SK-N-SH (cell line): Measurements from ENCODE around the gene ZNF121. TPM values are rescaled to one million over a fixed set of nuclear protein-coding genes. Genes with fewer than 3 reads are reported as not detected.

Experiments
- CTCF ChIA-PET: fragments of 300-600, 350-600 bp; formaldehyde crosslinking; extraction: SDS; loops from one replicate; lab custom pipeline; 2021; lab: Yijun Ruan, JAX
- POLR2A ChIA-PET: fragments of 350-600 bp; sonication (Branson Sonifier 250); formaldehyde crosslinking; extraction: SDS; loops from one replicate; lab custom pipeline; 2020; ENCODE audit warnings: antibody characterized with exemption, inconsistent platforms; lab: Yijun Ruan, JAX
- DNase-seq: peaks from one replicate; pipeline ENCODE4 v3.0.0; 2012
- H2AFZ ChIP-seq: fragments of 200-600 bp; sonication (generic); 2 replicates; pipeline ENCODE4 v1.8.1; 2016; ENCODE audit warnings: antibody characterized with exemption, mild to moderate bottlenecking, low read depth
- H3F3A ChIP-seq: fragments of 200-600 bp; sonication (generic); replicated peaks from 2 replicates; pipeline ENCODE3; 2016; ENCODE audit warnings: antibody characterized with exemption, mild to moderate bottlenecking; ENCODE audit not compliant: insufficient read depth
- H3K27ac ChIP-seq, 2 experiments: fragments of 200-500 bp in 1 of 2; fragments of 200-600 bp in 1 of 2; sonication (Bioruptor generic) in 1 of 2; sonication (generic), shearing (Covaris generic) in 1 of 2; 2 replicates each; pipeline versions ENCODE4 v1.5.1 to v1.6.1; 2014 to 2016; ENCODE audit warnings: low read depth in 2 of 2, inconsistent platforms in 1 of 2, low read length in 1 of 2, mild to moderate bottlenecking in 1 of 2, mixed read lengths in 1 of 2
- H3K27me3 ChIP-seq: fragments of 200-600 bp; sonication (generic), shearing (Covaris generic); 2 replicates; pipeline ENCODE4 v1.6.1; 2016; ENCODE audit warnings: mixed run types; ENCODE audit not compliant: insufficient read depth
- H3K36me3 ChIP-seq, 2 experiments: fragments of 200-500 bp in 1 of 2; fragments of 200-600 bp in 1 of 2; sonication (Bioruptor generic) in 1 of 2; sonication (generic) in 1 of 2; replicated peaks in 1 of 2; 2 replicates each; pipeline versions ENCODE3 to v1.5.1; 2014 to 2016; ENCODE audit warnings: low read length in 1 of 2, mild to moderate bottlenecking in 1 of 2; ENCODE audit not compliant: insufficient read depth in 2 of 2, control insufficient read depth in 1 of 2
- H3K4me1 ChIP-seq, 2 experiments: fragments of 200-500 bp in 1 of 2; fragments of 200-600 bp in 1 of 2; sonication (Bioruptor generic) in 1 of 2; sonication (generic), shearing (Covaris generic) in 1 of 2; 2 replicates each; pipeline versions ENCODE4 v1.5.1 to v1.6.1; 2014 to 2016; ENCODE audit warnings: low read depth in 1 of 2, low read length in 1 of 2, mixed run types in 1 of 2; ENCODE audit not compliant: insufficient read depth in 2 of 2, control insufficient read depth in 1 of 2
- H3K4me2 ChIP-seq: fragments of 200-600 bp; sonication (generic), shearing (Covaris generic); 2 replicates; pipeline ENCODE4 v1.6.1; 2017; ENCODE audit warnings: mixed run types
- H3K4me3 ChIP-seq, 2 experiments: fragments of 200-500 bp in 1 of 2; fragments of 200-600 bp in 1 of 2; sonication (Bioruptor generic) in 1 of 2; sonication (generic), shearing (Covaris generic) in 1 of 2; 2 replicates each; pipeline versions ENCODE4 v1.5.1 to v1.8.1; 2014 to 2016; ENCODE audit warnings: low read depth in 2 of 2, inconsistent platforms in 1 of 2, low read length in 1 of 2, mild to moderate bottlenecking in 1 of 2, mixed read lengths in 1 of 2, moderate library complexity in 1 of 2
- H3K79me2 ChIP-seq: fragments of 200-600 bp; sonication (generic); 2 replicates; pipeline ENCODE4 v1.8.1; 2017; ENCODE audit warnings: mild to moderate bottlenecking; ENCODE audit not compliant: insufficient read depth
- H3K9ac ChIP-seq: fragments of 200-600 bp; sonication (generic); 2 replicates; pipeline ENCODE4 v1.6.1; 2017; ENCODE audit warnings: mixed run types
- H3K9me2 ChIP-seq: fragments of 200-600 bp; sonication (generic); 2 replicates; pipeline ENCODE4 v1.6.1; 2017; ENCODE audit warnings: mixed run types
- H3K9me3 ChIP-seq: fragments of 200-600 bp; sonication (generic); 2 replicates; pipeline ENCODE4 v1.6.1; 2017; ENCODE audit warnings: mixed run types, mild to moderate bottlenecking, moderate library complexity
- H4K20me1 ChIP-seq: fragments of 200-600 bp; sonication (generic); 2 replicates; pipeline ENCODE4 v1.6.1; 2017; ENCODE audit warnings: mild to moderate bottlenecking, mixed run types; ENCODE audit not compliant: insufficient read depth
- CHD2 ChIP-seq: fragments of 150-350 bp; IDR thresholded peaks from 2 replicates; pipeline ENCODE4 v1.6.1; 2018; ENCODE audit warnings: low read length; ENCODE audit not compliant: partially characterized antibody
- CTCF ChIP-seq: fragments of 200-600 bp; sonication (generic); IDR thresholded peaks from 2 replicates; pipeline ENCODE4 v1.6.1; 2017; ENCODE audit warnings: antibody characterized with exemption, mild to moderate bottlenecking, moderate library complexity
- EP300 ChIP-seq, 2 experiments: IDR thresholded peaks; 2 replicates each; pipeline versions ENCODE4 v1.4.0 to v1.6.1; 2012; ENCODE audit warnings: borderline replicate concordance in 1 of 2, low read depth in 1 of 2, low read length in 1 of 2
- EZH2phosphoT487 ChIP-seq: fragments of 200-600 bp; sonication (generic); IDR thresholded peaks from 2 replicates; pipeline ENCODE4 v1.6.1; 2017; ENCODE audit warnings: low read depth, mixed run types, mild to moderate bottlenecking, antibody characterized with exemption, moderate library complexity, borderline replicate concordance
- FOSL2 ChIP-seq: IDR thresholded peaks from 2 replicates; pipeline ENCODE4 v1.4.0; 2012; ENCODE audit warnings: low read depth, mild to moderate bottlenecking, moderate library complexity, borderline replicate concordance
- FOXJ3 ChIP-seq: sonication (generic); formaldehyde crosslinking; IDR thresholded peaks from 2 replicates; pipeline ENCODE4 v1.5.1; 2020; ENCODE audit warnings: mild to moderate bottlenecking, missing genetic modification reagents
- FOXM1 ChIP-seq: IDR thresholded peaks from 2 replicates; pipeline ENCODE4 v1.4.0; 2012; ENCODE audit warnings: low read depth, mild to moderate bottlenecking
- GABPA ChIP-seq: IDR thresholded peaks from 2 replicates; pipeline ENCODE4 v1.4.0; 2012; ENCODE audit warnings: low read depth, mild to moderate bottlenecking
- MXI1 ChIP-seq: IDR thresholded peaks from 2 replicates; pipeline ENCODE4 v1.6.1; 2012; ENCODE audit warnings: mild to moderate bottlenecking, low read depth, low read length, improper control_type of control experiment
- POLR2AphosphoS5 ChIP-seq: IDR thresholded peaks from 2 replicates; pipeline ENCODE4 v1.6.1; 2012; ENCODE audit warnings: low read depth, low read length
- SMC3 ChIP-seq: IDR thresholded peaks from 2 replicates; pipeline ENCODE4 v1.6.1; 2012; ENCODE audit warnings: low read depth, low read length, improper control_type of control experiment
- TAF1 ChIP-seq: IDR thresholded peaks from 2 replicates; pipeline ENCODE4 v1.6.1; 2012; ENCODE audit warnings: low read depth, mild to moderate bottlenecking, low read length, moderate library complexity, borderline replicate concordance
- TCF12 ChIP-seq: IDR thresholded peaks from 2 replicates; pipeline ENCODE4 v1.4.0; 2012
- TEAD4 ChIP-seq: IDR thresholded peaks from 2 replicates; pipeline ENCODE4 v1.4.0; 2012; ENCODE audit warnings: mild to moderate bottlenecking, borderline replicate concordance; ENCODE audit not compliant: insufficient read depth
- WGBS: methylation state at CpG from one replicate; pipeline ENCODE4 v1.1.6; 2017; ENCODE audit warnings: low lambda C conversion rate; 5-methylcytosine and 5-hydroxymethylcytosine counted together
- polyA plus RNA-seq, 3 experiments: library from polyadenylated mRNA; depleted of rRNA; stranded (reverse); fragments of >200 nt; gene quantifications; 2 replicates each; pipeline ENCODE4 v1.2.3, GENCODE V29; 2012

The ZNF121 gene
- polyA plus RNA-seq, 1 of the 3 experiments (the other 2 are of a cell fraction), result 1.8 TPM

GRCh38 chr19:9566729-9567128 is 17.6 kb downstream of the ZNF121 start:
- Histone ChIP-seq H3K4me1 (no peaks in the 10 kb centered on the region), H3F3A (peaks cover 7% of the 10 kb centered on the region), H3K9ac (no peak overlapping the region), H3K79me2 (peaks cover 64% of the 10 kb centered on the region), H3K27me3 (no peaks in the 10 kb centered on the region), H4K20me1 (no peaks in the 10 kb centered on the region), H3K27ac (no peak overlapping the region), H3K36me3 (peaks cover 60 to 90% of the 10 kb centered on the region in 2 experiments), H3K9me2 (no peaks in the 10 kb centered on the region), H3K4me3 (peak overlapping the region in 1 of 2 experiments; percentile 18; a peak in 1 of 4 replicates), H2AFZ (no peak overlapping the region), H3K9me3 (peaks cover 62% of the 10 kb centered on the region), H3K4me2 (no peak overlapping the region)
- ChIA-PET POLR2A (no interaction called here), CTCF (interaction anchor here (1.3 kb wide), 1 partner anchor 10 kb away, joined by 3 read pairs; no protein-coding TSS in a partner anchor)
- 100% methylated on average over 1 of the region's 1 CpG for WGBS
- no peak for DNase-seq
- TF ChIP-seq FOXM1 (no peak), POLR2AphosphoS5 (no peak), TEAD4 (no peak), TCF12 (no peak), TAF1 (no peak), EP300 (IDR thresholded peaks at IDR 0.05; ENCODE audit: borderline replicate concordance in 1 of 2, low read depth in 1 of 2, low read length in 1 of 2) (no peak), MXI1 (no peak), CHD2 (no peak), CTCF (no peak; the same call in 1 of the 2 replicates), FOXJ3 (CRISPR knock-in tag) (no peak), GABPA (no peak)

DNA sequence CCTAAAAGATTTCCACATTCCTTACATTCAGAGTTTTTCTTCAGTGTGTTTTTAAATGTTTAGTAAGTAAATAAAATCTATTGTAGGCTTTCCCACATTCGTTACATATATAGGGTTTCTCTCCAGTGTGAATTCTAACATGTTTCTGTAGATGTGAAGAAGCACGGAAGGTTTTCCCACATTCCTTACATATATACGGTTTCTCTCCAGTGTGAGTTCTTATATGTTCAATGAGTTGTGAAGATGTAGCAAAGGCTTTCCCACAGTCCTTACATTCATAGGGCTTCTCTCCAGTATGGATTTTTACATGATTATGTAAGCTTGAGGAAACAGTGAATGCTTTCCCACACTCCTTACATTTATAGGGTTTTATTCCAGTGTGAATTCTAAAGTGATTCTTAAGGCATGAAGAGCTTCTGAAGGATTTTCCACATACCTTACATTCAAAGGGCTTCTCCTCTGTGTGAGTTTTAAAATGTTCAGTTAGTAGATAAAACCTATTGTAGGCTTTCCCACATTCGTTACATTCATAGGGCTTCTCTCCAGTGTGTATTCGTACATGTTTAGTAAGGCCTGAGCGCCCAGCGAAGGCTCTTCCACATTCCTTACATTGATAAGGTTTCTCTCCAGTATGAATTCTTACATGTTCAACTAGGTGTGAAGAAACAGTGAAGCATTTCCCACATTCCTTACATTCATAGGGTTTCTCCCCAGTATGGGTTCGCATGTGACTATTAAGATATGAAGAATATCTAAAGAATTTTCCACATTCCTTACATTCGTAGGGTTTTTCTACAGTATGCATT is 18.2 kb downstream of the ZNF121 start:
- no peak overlapping the region for H2AFZ ChIP-seq
- H3F3A ChIP-seq, result peaks cover 7% of the 10 kb centered on the region
- H3K36me3 ChIP-seq, result peaks cover 61 to 90% of the 10 kb centered on the region in 2 experiments
- H3K4me2 ChIP-seq, result no peak overlapping the region
- H3K79me2 ChIP-seq, result peaks cover 60% of the 10 kb centered on the region
- WGBS, result 95% methylated on average over 9 of the region's 9 CpGs
- H3K4me1 ChIP-seq, result no peaks in the 10 kb centered on the region
- no peaks in the 10 kb centered on the region for H4K20me1 ChIP-seq
- no peak for DNase-seq
- CTCF ChIA-PET, result no interaction called here
- H3K9me2 ChIP-seq, result no peaks in the 10 kb centered on the region
- POLR2A ChIA-PET, result no interaction called here
- no peak overlapping the region for H3K9ac ChIP-seq
- no peak overlapping the region for H3K27ac ChIP-seq
- TF ChIP-seq EZH2phosphoT487, result no peak
- TF ChIP-seq FOSL2, result no peak
- no peak for TF ChIP-seq GABPA
- TF ChIP-seq CHD2, result no peak
- TF ChIP-seq SMC3, result no peak
- no peaks in the 10 kb centered on the region for H3K27me3 ChIP-seq
- peaks cover 63% of the 10 kb centered on the region for H3K9me3 ChIP-seq
- peak overlapping the region in 1 of 2 experiments; percentile 18; a peak in 1 of 4 replicates for H3K4me3 ChIP-seq
